Jurkat, Clone E6-1 (cell line): ENCODE measurements around the gene HOMER1.

Experiments used
- DNase-seq: peaks from one replicate; pipeline ENCODE4 v3.0.0-alpha.2; 2011; ENCODE audit warnings: low read depth, low spot score
- H3K4me3 ChIP-seq: 2 replicates; pipeline ENCODE4 v1.5.1; 2011; ENCODE audit warnings: mild to moderate bottlenecking, low read length, control low read depth, moderate library complexity

HOMER1 gene

DNA sequence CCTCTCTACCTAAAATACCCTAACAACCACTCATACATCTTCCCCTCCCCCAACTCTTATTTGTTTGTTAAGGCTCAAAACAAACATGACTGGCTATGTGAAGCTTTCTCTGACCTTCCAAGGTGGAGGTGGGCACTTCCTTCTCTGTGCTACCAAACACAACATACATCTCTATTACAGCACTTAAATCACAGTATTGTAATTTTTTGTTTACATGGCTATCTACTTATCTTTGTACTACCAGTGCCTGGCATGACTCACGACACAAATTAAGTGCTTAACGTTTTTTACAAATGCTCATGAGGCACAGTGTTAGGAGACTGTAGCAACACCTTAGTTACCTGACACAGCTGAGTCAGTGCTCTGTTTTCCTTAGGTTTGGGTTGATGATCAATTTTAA is 18.6 kb downstream of the HOMER1 start:
- no peak overlapping the region for H3K4me3 ChIP-seq

GRCh38 chr5:79493596-79494345 is 20.2 kb downstream of the HOMER1 start:
- H3K4me3 ChIP-seq = no peak overlapping the region
- no peak for DNase-seq

More for the DNA sequence above, 18.6 kb downstream of the HOMER1 start:
- DNase-seq = no peak

DNA sequence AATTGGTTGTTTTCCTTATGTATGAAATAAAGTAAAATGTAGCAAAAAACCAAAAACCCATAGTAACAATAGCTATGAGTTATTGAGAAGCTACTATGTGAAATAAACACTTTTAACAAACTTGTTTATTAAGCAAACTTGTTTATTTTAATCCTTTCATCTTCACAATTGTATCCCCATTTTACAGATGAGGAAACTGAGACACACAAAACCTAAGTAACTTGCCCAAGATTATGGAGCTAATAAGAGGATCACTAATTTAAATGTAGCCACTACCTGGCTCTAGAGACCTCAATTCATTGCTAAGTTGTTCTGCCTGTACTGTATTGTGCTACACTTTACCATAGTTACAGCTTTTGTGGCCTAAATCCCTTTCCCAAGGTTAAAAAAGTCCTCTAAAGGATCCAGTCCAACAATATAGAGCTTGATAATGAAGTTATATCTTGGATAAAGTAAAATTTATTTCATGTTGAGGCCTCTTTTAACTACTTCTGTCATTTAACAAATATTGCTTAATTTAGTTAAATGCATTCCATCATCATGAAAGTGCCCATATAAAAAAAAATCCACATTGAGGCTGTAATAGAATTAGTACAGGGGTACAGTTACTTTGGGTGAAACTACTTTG is 22.1 kb downstream of the HOMER1 start:
- DNase-seq = no peak
- no peak overlapping the region for H3K4me3 ChIP-seq

- DNase-seq = no peak
- no peak overlapping the region for H3K4me3 ChIP-seq
These were observed 23.5 kb downstream of the HOMER1 start for GRCh38 chr5:79490323-79490936.

GRCh38 chr5:79489773-79490172 is 24.2 kb downstream of the HOMER1 start:
- no peak overlapping the region for H3K4me3 ChIP-seq
- DNase-seq = no peak

- H3K4me3 ChIP-seq = no peak overlapping the region
- no peak for DNase-seq
These were observed 25.2 kb downstream of the HOMER1 start for GRCh38 chr5:79488775-79489174.

DNA sequence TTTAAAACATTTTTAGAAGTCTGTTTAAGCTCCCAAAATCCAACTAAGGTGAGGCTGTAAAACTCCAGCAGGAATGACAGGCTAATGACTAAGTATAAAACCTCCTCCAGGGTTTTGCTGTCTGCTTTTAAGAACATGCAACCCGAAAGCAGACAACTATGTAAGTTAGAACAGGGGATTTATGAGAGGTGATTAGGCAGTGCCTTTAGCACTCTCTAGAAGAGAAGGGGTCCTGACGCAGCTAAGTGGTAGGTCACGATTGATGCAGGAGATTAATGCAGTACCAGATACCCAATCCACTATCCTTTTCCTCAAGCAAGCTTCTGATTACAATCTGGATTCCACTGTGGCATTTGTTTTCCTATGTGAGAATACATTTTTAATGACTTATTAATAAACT is 25.9 kb downstream of the HOMER1 start:
- no peak overlapping the region for H3K4me3 ChIP-seq
- no peak for DNase-seq

DNA sequence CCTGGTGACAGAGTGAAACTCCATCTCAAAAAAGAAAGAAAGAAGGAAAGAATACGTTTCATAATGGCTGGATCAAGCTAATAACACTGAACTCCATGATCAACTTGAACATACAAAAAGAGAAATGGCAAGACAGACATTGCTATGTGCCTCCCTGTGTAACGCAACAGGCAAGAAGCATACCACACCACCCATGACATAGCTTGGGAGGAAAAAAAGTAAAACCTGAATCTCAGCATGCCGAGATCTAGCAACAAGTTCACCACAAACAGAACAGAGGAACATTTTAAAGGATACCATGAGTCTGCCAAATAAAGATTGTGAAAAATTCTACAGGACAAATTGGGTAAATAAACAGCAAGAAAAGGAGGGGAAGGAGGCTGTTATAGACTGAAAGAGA is 26.7 kb downstream of the HOMER1 start:
- DNase-seq = no peak
- H3K4me3 ChIP-seq = no peak overlapping the region

GRCh38 chr5:79486116-79486515 is 27.8 kb downstream of the HOMER1 start:
- H3K4me3 ChIP-seq = no peak overlapping the region
- DNase-seq = no peak

DNA sequence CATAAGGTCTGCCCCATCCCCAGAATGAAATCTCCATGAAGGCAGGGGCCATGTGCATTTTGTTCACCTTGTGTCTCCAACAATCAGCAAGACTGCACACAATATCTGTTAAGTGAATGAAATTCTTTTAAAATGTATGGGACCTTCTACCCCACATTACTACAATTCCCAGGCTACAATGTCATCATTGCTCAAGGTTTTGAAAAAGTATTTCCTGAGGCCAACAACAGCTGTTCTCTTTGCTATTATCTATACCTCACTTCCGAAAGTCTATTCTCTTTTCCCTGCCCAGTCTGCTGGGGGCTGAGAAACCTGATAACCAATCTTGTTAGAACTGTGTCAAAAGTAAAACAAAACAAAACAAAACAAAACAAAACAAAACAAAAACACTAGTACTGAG is 29.2 kb downstream of the HOMER1 start:
- no peak overlapping the region for H3K4me3 ChIP-seq
- DNase-seq = no peak

DNA sequence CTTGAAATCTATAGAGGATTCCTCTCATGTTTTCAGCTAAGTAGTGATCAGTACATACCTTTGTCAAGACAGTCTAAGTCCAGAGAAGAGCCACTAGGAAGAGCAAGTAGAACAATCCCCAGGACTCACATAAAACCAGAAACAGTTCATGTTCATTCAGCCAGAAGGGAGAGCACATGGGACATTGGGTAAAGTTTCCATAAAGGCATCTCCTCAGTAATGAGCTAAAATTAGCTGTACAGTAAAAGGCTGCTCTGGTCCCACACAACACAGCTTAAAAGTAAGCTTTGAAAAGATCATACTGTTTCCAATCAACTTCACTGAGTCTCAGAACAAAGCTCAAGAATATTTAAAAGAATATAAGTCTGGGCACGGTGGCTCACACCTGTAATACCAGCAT is 32.4 kb downstream of the HOMER1 start:
- no peak overlapping the region for H3K4me3 ChIP-seq
- DNase-seq = no peak

DNA sequence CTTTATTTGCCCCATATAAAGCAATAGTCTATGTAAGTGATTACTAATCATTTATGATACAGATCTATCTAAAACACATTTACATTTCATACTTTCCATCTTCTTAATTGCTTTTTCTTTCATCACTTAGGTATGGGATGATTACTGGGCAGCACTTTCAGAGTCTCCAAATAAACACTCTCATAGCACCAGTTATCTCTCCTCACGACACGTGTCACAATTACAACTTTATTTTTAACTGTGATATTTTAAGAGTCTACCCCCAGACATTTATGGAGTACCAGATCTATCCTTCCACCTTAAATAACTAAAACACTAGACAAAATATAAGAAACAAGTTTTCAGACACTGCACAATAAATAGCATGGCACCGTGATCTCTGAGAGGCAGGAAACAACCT is 32.9 kb downstream of the HOMER1 start:
- DNase-seq = no peak
- no peak overlapping the region for H3K4me3 ChIP-seq

DNA sequence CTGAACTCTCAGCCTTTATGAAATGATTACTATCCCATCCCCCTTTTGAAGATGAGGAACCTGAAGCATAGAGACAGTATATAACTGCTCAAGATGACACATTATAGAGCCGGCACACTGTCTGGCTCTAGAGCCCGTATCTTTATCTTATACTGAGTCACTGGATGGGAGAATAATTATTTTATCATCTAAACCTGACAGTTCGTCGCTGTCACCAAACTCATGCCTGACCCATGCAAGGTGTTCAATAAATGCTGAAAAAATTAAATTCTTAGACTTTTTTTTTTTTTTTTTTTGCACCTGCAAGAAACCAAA is 38.8 kb downstream of the HOMER1 start:
- DNase-seq = no peak
- no peak overlapping the region for H3K4me3 ChIP-seq

DNA sequence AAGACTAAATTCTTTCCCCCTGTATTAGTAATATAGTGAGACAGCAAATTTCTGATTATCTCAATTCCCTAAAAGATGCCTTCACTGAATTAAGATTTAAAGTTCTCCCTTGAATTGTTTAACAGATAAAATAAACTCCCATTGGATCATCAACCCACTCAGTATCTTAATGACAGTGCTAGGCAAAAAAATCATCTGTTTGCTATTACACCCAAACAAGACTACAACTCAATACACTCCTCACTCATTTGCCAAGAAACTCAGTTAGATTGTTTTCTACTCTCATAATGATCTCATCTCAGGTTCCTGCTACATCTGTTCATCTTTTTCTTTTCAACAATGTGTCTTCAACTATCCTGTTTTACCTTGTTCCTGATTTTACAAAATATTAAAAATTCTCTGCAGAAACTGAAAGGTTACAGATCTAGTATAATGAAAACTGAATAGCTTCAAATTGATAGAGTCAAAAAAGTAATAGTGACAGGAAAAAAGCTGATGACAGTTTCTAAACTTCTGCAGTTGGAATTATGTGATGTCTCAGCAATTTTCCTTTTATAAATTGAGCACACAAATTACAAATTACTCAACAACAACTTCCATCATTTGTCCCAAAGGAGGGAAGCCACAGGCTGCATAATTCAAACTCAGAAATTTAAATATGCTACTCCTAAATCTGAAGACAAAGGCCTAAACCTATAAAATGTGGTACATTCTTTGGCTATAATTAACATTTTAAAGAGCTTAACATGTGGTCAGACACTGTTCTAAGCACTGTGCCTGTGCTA is 39.4 kb downstream of the HOMER1 start:
- DNase-seq = no peak
- H3K4me3 ChIP-seq = no peak overlapping the region

- no peak overlapping the region for H3K4me3 ChIP-seq
- no peak for DNase-seq
These were observed 42.4 kb downstream of the HOMER1 start for GRCh38 chr5:79471556-79471955.

DNA sequence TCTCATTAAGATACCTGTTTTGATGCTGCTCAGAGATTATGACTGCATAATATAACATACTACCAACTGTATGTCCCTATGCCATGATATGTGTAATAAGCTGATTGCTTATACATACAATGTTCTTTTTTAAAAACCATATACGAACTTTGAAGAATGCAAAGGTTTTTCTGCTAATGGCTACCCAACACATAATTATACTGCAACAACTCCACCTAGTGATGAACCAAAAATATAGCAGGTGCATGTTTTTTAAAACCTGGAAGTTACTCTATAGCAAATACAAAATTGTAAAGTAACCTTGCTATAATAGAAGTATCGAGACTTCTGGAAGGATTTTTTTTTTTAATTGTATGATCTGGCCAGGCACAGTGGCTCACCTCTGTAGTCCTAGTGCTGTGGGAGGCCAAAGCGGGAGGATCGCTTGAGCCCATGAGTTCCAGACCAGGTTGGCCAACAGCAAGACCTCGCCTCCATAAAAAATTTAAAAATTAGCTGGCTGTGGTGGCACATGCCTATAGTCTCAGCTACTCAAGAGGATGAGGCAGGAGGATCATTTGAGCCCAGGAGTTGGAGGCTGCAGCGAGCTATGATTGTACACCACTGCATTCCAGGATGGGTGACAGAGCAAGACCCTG is 49.1 kb downstream of the HOMER1 start:
- H3K4me3 ChIP-seq = no peak overlapping the region
- DNase-seq = peak; percentile 23

DNA sequence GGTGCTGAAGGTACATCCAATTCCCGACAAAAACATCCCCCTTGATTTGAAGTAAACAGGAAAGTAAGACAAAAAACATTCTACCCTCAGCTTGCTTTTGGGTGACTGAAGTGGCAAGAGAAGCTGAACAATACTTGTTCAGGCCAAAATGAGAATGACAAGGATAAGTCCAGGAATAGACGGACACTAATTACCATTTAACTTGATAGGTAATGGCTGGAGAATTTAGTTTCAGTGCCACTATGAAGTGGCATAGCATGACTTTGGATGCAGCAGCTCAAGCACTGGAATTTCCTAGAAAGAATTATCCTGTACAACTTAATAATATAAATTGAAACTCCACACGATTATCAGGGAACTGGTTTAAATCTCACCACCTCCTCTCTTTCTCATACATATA is 49.7 kb downstream of the HOMER1 start:
- DNase-seq = no peak
- H3K4me3 ChIP-seq = no peak overlapping the region

GRCh38 chr5:79459626-79460025 is 54.3 kb downstream of the HOMER1 start:
- no peak overlapping the region for H3K4me3 ChIP-seq
- DNase-seq = no peak

GRCh38 chr5:79456890-79457583 is 56.9 kb downstream of the HOMER1 start:
- DNase-seq = no peak
- no peak overlapping the region for H3K4me3 ChIP-seq
